Psoas muscle (tissue), 8 donors: Measurements from ENCODE around the gene SI. TPM values are rescaled to one million over a fixed set of nuclear protein-coding genes. Genes with fewer than 3 reads are reported as not detected.

Experiments
- ATAC-seq, 4 donors: fragments of 200-7000 bp; cut with Tn5 transposase; one replicate each; pipeline ENCODE4 v1.9.1; 2020; ENCODE audit warnings: moderate library complexity in 3 of 4, mild to moderate bottlenecking in 2 of 4
- DNase-seq, 2 donors: peaks; one replicate each; pipeline ENCODE4 v3.0.0-alpha.2; 2020
- H3K27ac ChIP-seq: fragments of 200-600 bp; one replicate; pipeline ENCODE4 v1.8.0; 2022
- H3K27me3 ChIP-seq, 3 donors: fragments of 200-600 bp in 1 of 3; one replicate each; pipeline versions ENCODE4 v1.6.1 to v1.8.0; 2013 to 2022; ENCODE audit warnings: low read length in 2 of 3, mild to moderate bottlenecking in 2 of 3, moderate library complexity in 1 of 3; ENCODE audit not compliant: insufficient read depth in 3 of 3
- H3K36me3 ChIP-seq, 2 donors: fragments of 200-600 bp in 1 of 2; one replicate each; pipeline versions ENCODE4 v1.6.1 to v1.8.0; 2013 to 2022; ENCODE audit warnings: low read depth in 1 of 2, mild to moderate bottlenecking in 1 of 2, moderate library complexity in 1 of 2; ENCODE audit not compliant: insufficient read depth in 1 of 2
- H3K4me1 ChIP-seq: fragments of 200-600 bp; one replicate; pipeline ENCODE4 v1.8.0; 2022
- H3K4me3 ChIP-seq: fragments of 200-600 bp; one replicate; pipeline ENCODE4 v1.8.0; 2022; ENCODE audit warnings: mild to moderate bottlenecking
- H3K9me3 ChIP-seq: fragments of 200-600 bp; one replicate; pipeline ENCODE4 v1.8.0; 2022
- WGBS, 3 donors: extraction: QIAGEN DNeasy Blood & Tissue Kit; methylation state at CpG; one replicate each; pipeline versions ENCODE4 v1.1.6 to v1.1.7; 2013; 5-methylcytosine and 5-hydroxymethylcytosine counted together
- intact Hi-C, 2 donors: fragments of 100-400 bp; cut with DNase I; formaldehyde crosslinking; loops; one replicate each; pipeline versions ENCODE4 v1.11.0 to v1.14.2; 2022
- polyA plus RNA-seq, 3 donors: library from polyadenylated mRNA; stranded (reverse); fragments of 200-250 nt; gene quantifications; one replicate each; pipeline ENCODE4 v1.2.3, GENCODE V29; 2013
- total RNA-seq, 4 donors: library from RNA; stranded (reverse); fragmentation: NEBNext Ultra II Directional in 2 of 4; extraction: Animal tissue kit (Norgen Biotek cat#: 25700) in 2 of 4; gene quantifications; one replicate each; pipeline versions ENCODE4 v1.2.1 to v1.2.4, GENCODE V29; 2021 to 2023
- TF ChIP-seq, protein P1 (sequence below): fragments of 200-600 bp; IDR thresholded peaks from one replicate; pipeline ENCODE4 v1.8.0; 2022; ENCODE audit warnings: antibody characterized with exemption
- donor health status: healthy with polysubstance abuse.
- donor health status: DM: no; HTN: no; CAD: no; lungs with moderate emphysema.
- donor health status: Bipolar disorder and iron deficiency.
- donor health status: healthy.
- donor health status: DM: yes; HTN: yes; CAD: no.
- donor health status: DM: no; HTN: no; CAD: no.
- donor health status: DM: no; HTN: no; CAD: no.
- donor health status: DM: yes; HTN: yes; CAD: no.

SI gene
- total and polyA plus RNA-seq, 7 donors: 0.01 to 0.27 TPM; not detected in 5

DNA sequence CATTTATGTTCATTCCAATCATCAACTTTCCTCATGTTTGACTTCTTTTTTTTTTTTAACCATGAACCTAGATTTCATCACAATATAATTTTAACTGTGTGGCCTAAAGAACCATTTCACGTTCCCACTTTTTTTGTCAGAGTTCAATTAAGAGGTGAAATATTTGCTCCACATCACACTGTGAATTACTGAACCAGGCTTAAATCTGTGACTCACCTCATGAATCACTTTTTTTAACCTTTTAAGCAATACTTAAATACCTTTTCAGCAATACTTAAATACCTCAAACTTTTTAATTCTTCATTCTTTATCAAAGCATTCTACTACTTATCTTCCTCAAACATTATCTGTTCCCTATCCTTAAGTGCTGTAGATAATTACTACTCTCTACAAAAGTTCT lies 137.6 kb downstream of the SI start:
- H3K27ac ChIP-seq: no peak overlapping the region
- no peaks in the 10 kb centered on the region for H3K36me3 ChIP-seq
- no peaks in the 10 kb centered on the region for H3K27me3 ChIP-seq
- H3K4me3 ChIP-seq: no peak overlapping the region
- ATAC-seq (no peak), DNase-seq (no peak)
- no peaks in the 10 kb centered on the region for H3K9me3 ChIP-seq
- no peaks in the 10 kb centered on the region for H3K4me1 ChIP-seq
- TF ChIP-seq, protein P1, sequence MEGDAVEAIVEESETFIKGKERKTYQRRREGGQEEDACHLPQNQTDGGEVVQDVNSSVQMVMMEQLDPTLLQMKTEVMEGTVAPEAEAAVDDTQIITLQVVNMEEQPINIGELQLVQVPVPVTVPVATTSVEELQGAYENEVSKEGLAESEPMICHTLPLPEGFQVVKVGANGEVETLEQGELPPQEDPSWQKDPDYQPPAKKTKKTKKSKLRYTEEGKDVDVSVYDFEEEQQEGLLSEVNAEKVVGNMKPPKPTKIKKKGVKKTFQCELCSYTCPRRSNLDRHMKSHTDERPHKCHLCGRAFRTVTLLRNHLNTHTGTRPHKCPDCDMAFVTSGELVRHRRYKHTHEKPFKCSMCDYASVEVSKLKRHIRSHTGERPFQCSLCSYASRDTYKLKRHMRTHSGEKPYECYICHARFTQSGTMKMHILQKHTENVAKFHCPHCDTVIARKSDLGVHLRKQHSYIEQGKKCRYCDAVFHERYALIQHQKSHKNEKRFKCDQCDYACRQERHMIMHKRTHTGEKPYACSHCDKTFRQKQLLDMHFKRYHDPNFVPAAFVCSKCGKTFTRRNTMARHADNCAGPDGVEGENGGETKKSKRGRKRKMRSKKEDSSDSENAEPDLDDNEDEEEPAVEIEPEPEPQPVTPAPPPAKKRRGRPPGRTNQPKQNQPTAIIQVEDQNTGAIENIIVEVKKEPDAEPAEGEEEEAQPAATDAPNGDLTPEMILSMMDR: no peak
- intact Hi-C loops: no loop called here
- 37 to 49% (median 40%) methylated on average over 1 of the region's 1 CpG for WGBS, 3 donors

DNA sequence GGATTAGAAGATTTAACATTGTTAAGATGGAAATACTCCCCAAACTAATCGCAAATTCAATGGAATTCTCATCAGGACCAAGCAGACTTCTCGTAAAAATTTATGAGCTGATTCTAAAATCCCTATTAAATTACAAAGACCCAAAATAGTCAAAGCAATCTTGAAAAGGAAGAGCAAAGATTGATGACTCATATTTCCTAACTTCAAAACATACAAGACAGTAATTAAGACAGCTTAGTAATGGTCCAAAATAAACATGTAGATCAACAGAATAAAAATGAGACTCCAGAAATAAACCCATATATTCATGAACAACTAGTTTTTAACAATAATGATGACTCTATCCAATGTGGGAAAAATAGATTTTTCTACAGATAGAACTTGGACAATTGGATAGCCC lies 148.7 kb downstream of the SI start:
- TF ChIP-seq, protein P1: no peak
- no peak overlapping the region for H3K4me3 ChIP-seq
- no peaks in the 10 kb centered on the region for H3K36me3 ChIP-seq
- H3K4me1 ChIP-seq: no peaks in the 10 kb centered on the region
- H3K27me3 ChIP-seq: no peaks in the 10 kb centered on the region
- DNase-seq (no peak), ATAC-seq (no peak)
- no peak overlapping the region for H3K27ac ChIP-seq
- no peaks in the 10 kb centered on the region for H3K9me3 ChIP-seq
- 22 to 53% (median 37%) methylated on average over 2 of the region's 2 CpGs for WGBS, 3 donors
- intact Hi-C loops: no loop called here

Other genes starting within 250 kb of the SI start
- gene SLITRK3, start 117.9 kb upstream of the SI start, total RNA-seq: under 1 TPM in 1 of 4 donors, not detected in 3; 0.11 TPM
- gene SLITRK3, start 117.9 kb upstream of the SI start, polyA plus RNA-seq: under 1 TPM in 2 of 3 donors, not detected in 1; 0.03 to 0.08 TPM